ENCODE results near the gene CALML3. TPM values are rescaled to one million over a fixed set of nuclear protein-coding genes. Genes with fewer than 3 reads are reported as not detected.
A peak's percentile ranks its signal among the peaks of the same experiment; 100 is the strongest.

Gene CALML3
- total and polyA plus RNA-seq, 2 of the 13 experiments (the other 11 are each of a cell fraction or from before 2014, with no cell fraction given), result not detected

DNA sequence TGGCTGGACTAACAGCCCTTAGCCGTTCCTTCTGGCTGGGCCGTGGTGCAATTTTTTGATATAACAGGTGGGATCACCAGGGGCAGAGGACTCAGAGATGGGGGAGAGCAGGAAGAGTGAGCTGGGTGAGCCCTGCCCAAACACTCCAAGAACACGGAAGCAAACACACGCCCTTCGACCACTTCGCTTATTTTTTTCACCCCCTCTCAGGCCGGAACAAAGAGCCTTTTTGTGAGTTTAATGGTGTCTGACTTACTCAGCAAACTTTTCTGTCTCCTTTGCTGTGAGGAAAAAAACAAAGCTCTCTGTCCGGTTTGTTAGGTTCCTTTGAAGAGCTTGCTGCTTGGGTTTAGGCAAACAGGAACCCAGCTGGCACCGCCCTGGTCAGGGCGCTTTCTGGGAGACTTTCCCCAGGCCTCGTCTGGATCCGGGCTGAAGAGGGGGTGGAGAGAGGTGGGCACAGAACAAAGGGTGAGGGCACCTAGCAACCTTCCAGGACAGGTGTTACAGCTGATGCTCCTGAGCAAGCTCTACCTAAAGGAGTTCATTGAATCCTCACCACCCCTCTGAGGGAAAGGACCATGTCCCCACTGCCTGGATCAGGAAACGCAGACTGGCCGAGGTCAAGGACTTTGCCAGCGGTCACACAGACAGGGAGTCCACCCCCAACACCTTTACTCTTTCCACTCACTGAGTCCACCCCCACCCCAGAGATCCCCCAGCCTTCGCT is 23.3 kb downstream of the CALML3 start (continued):
- TF ChIP-seq ZNF775 (CRISPR knock-in tag; IDR thresholded peaks at IDR 0.05; ENCODE audit: borderline replicate concordance) (no peak), XBP1 (CRISPR knock-in tag; IDR thresholded peaks at IDR 0.05) (no peak), YEATS4 (CRISPR knock-in tag; IDR thresholded peaks at IDR 0.05; ENCODE audit: borderline replicate concordance) (peak; percentile 40), FOXK1 (CRISPR knock-in tag; IDR thresholded peaks at IDR 0.05; ENCODE audit: borderline replicate concordance, low read depth) (no peak), GATAD2A (CRISPR knock-in tag; IDR thresholded peaks at IDR 0.05) (peak; percentile 63), ZNF746 (CRISPR knock-in tag; IDR thresholded peaks at IDR 0.05) (peak; percentile 75; the same call in 1 of the 2 replicates), GATA4 (IDR thresholded peaks at IDR 0.05; ENCODE audit: borderline replicate concordance, low read depth) (peak; percentile 37; the same call in 1 of the 2 replicates), PAX8 (CRISPR knock-in tag; IDR thresholded peaks at IDR 0.05; ENCODE audit: borderline replicate concordance) (0 out of 2 replicates have a peak, but pooled peaks have one; percentile 24), MED1 (CRISPR knock-in tag; IDR thresholded peaks at IDR 0.05) (peak; percentile 50), ZNF782 (CRISPR knock-in tag; IDR thresholded peaks at IDR 0.05; ENCODE audit: borderline replicate concordance) (0 out of 2 replicates have a peak, but pooled peaks have one; percentile 28), ZBTB21 (CRISPR knock-in tag; IDR thresholded peaks at IDR 0.05) (no peak), NR2F6 (IDR thresholded peaks at IDR 0.05) (peak; percentile 80), NR2F6 (CRISPR knock-in tag; IDR thresholded peaks at IDR 0.05) (peak; percentile 72), GFI1 (CRISPR knock-in tag; IDR thresholded peaks at IDR 0.05; ENCODE audit: borderline replicate concordance) (0 out of 2 replicates have a peak, but pooled peaks have one; percentile 17), TOPORS (CRISPR knock-in tag; IDR thresholded peaks at IDR 0.05) (no peak), ZEB1 (IDR thresholded peaks at IDR 0.05; ENCODE audit: insufficient replicate concordance, low read depth) (peak; percentile 62), ZNF772 (CRISPR knock-in tag; IDR thresholded peaks at IDR 0.05) (peak; percentile 37; the same call in 1 of the 2 replicates), NCOA2 (CRISPR knock-in tag; IDR thresholded peaks at IDR 0.05) (peak; percentile 74), ETV5 (CRISPR knock-in tag; IDR thresholded peaks at IDR 0.05; ENCODE audit: borderline replicate concordance) (peak; percentile 70), PTBP1 (IDR thresholded peaks at IDR 0.05; ENCODE audit: low read depth, low read length, poor library complexity, severe bottlenecking) (no peak), SP5 (CRISPR knock-in tag; IDR thresholded peaks at IDR 0.05; ENCODE audit: borderline replicate concordance, low read depth) (peak; percentile 56), SAFB2 (CRISPR knock-in tag; IDR thresholded peaks at IDR 0.05; ENCODE audit: borderline replicate concordance, low read depth) (peak; percentile 53; the same call in 1 of the 2 replicates), TCF7L2 (IDR thresholded peaks at IDR 0.05; ENCODE audit: low read depth, low read length) (peak; percentile 53; the same call in 1 of the 2 replicates), ZNF709 (CRISPR knock-in tag; IDR thresholded peaks at IDR 0.05) (0 out of 2 replicates have a peak, but pooled peaks have one; percentile 29), ZNF816 (CRISPR knock-in tag; IDR thresholded peaks at IDR 0.05; ENCODE audit: borderline replicate concordance) (no peak), ZSCAN20 (CRISPR knock-in tag; IDR thresholded peaks at IDR 0.05; ENCODE audit: borderline replicate concordance) (no peak)
- TF ChIP-seq, protein P1, sequence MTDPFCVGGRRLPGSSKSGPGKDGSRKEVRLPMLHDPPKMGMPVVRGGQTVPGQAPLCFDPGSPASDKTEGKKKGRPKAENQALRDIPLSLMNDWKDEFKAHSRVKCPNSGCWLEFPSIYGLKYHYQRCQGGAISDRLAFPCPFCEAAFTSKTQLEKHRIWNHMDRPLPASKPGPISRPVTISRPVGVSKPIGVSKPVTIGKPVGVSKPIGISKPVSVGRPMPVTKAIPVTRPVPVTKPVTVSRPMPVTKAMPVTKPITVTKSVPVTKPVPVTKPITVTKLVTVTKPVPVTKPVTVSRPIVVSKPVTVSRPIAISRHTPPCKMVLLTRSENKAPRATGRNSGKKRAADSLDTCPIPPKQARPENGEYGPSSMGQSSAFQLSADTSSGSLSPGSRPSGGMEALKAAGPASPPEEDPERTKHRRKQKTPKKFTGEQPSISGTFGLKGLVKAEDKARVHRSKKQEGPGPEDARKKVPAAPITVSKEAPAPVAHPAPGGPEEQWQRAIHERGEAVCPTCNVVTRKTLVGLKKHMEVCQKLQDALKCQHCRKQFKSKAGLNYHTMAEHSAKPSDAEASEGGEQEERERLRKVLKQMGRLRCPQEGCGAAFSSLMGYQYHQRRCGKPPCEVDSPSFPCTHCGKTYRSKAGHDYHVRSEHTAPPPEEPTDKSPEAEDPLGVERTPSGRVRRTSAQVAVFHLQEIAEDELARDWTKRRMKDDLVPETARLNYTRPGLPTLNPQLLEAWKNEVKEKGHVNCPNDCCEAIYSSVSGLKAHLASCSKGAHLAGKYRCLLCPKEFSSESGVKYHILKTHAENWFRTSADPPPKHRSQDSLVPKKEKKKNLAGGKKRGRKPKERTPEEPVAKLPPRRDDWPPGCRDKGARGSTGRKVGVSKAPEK (CRISPR knock-in tag; IDR thresholded peaks at IDR 0.05; ENCODE audit: borderline replicate concordance), result no peak
- TF ChIP-seq, protein P2, sequence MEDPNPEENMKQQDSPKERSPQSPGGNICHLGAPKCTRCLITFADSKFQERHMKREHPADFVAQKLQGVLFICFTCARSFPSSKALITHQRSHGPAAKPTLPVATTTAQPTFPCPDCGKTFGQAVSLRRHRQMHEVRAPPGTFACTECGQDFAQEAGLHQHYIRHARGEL (CRISPR knock-in tag; IDR thresholded peaks at IDR 0.05), result no peak
- TF ChIP-seq, protein P3, sequence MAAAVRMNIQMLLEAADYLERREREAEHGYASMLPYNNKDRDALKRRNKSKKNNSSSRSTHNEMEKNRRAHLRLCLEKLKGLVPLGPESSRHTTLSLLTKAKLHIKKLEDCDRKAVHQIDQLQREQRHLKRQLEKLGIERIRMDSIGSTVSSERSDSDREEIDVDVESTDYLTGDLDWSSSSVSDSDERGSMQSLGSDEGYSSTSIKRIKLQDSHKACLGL (CRISPR knock-in tag; IDR thresholded peaks at IDR 0.05), result 0 out of 2 replicates have a peak, but pooled peaks have one; percentile 4

Measured in HepG2 (cell line).